ENCODE results near the gene CAMKK1. TPM values are rescaled to one million over a fixed set of nuclear protein-coding genes. Genes with fewer than 3 reads are reported as not detected.
A peak's percentile ranks its signal among the peaks of the same experiment; 100 is the strongest.

Gene CAMKK1
- total RNA-seq, 1 donor from 2014 or later, result 3.8 TPM

- no peak overlapping the region for H3K27ac ChIP-seq (ENCODE audit: low read depth, low read length)
- TF ChIP-seq EZH2 (IDR thresholded peaks at IDR 0.05; ENCODE audit: insufficient read depth, low read length) (no peak), CTCF (IDR thresholded peaks at IDR 0.05; ENCODE audit: insufficient read depth, low read depth, low read length) (no peak)
- no peaks in the 10 kb centered on the region for H3K9me3 ChIP-seq (ENCODE audit: insufficient read depth, low read depth, low read length)
- Mint-ChIP-seq H3K36me3 (ENCODE audit: low read depth, unreplicated experiment) (peaks cover 27% of the 10 kb centered on the region), H3K4me3 (ENCODE audit: unreplicated experiment) (no peak overlapping the region), H3K4me1 (ENCODE audit: low read depth, unreplicated experiment) (peaks cover 4% of the 10 kb centered on the region), H3K27me3 (ENCODE audit: low read depth, unreplicated experiment) (peaks cover 3% of the 10 kb centered on the region), H3K27ac (ENCODE audit: unreplicated experiment) (peak overlapping the region; percentile 87), H3K9me3 (ENCODE audit: unreplicated experiment) (no peaks in the 10 kb centered on the region)
- H3K27me3 ChIP-seq (ENCODE audit: insufficient read depth, low read length), result no peaks in the 10 kb centered on the region
- no peaks in the 10 kb centered on the region for H3K79me2 ChIP-seq (ENCODE audit: insufficient read depth, low read length)
- DNase-seq (ENCODE audit: low read depth) (no peak), FAIRE-seq (no peak)
- H3K9ac ChIP-seq (ENCODE audit: low read length), result no peak overlapping the region
- H3K4me1 ChIP-seq (ENCODE audit: insufficient read depth, low read length), result no peaks in the 10 kb centered on the region
- H3K36me3 ChIP-seq (ENCODE audit: insufficient read depth, low read length), result peaks cover 9% of the 10 kb centered on the region
- H4K20me1 ChIP-seq (ENCODE audit: insufficient read depth, low read length), result peaks cover 5% of the 10 kb centered on the region
- no peak overlapping the region for H2AFZ ChIP-seq (ENCODE audit: low read depth, low read length)
- H3K4me3 ChIP-seq (ENCODE audit: insufficient read depth, low read depth, low read length), result no peak overlapping the region
- H3K4me2 ChIP-seq (ENCODE audit: low read length), result no peak overlapping the region
Observed at GRCh38 chr17:3873862-3874261, 19.0 kb downstream of the CAMKK1 start.

- Histone ChIP-seq H3K27me3 (ENCODE audit: insufficient read depth, low read length) (no peaks in the 10 kb centered on the region), H4K20me1 (ENCODE audit: insufficient read depth, low read length) (no peaks in the 10 kb centered on the region), H3K9ac (ENCODE audit: low read length) (peak overlapping the region; percentile 2), H3K9me3 (ENCODE audit: insufficient read depth, low read depth, low read length) (no peaks in the 10 kb centered on the region), H3K27ac (ENCODE audit: low read depth, low read length) (no peak overlapping the region), H3K4me1 (ENCODE audit: insufficient read depth, low read length) (no peaks in the 10 kb centered on the region), H3K36me3 (ENCODE audit: insufficient read depth, low read length) (peaks cover 6% of the 10 kb centered on the region), H3K4me3 (ENCODE audit: insufficient read depth, low read depth, low read length) (no peak overlapping the region), H3K79me2 (ENCODE audit: insufficient read depth, low read length) (no peaks in the 10 kb centered on the region), H3K4me2 (ENCODE audit: low read length) (peak overlapping the region; percentile 48), H2AFZ (ENCODE audit: low read depth, low read length) (peak overlapping the region; percentile 21)
- Mint-ChIP-seq H3K27me3 (ENCODE audit: low read depth, unreplicated experiment) (peaks cover 5% of the 10 kb centered on the region), H3K36me3 (ENCODE audit: low read depth, unreplicated experiment) (peaks cover 22% of the 10 kb centered on the region), H3K4me1 (ENCODE audit: low read depth, unreplicated experiment) (peaks cover 5% of the 10 kb centered on the region), H3K9me3 (ENCODE audit: unreplicated experiment) (no peaks in the 10 kb centered on the region), H3K27ac (ENCODE audit: unreplicated experiment) (no peak overlapping the region), H3K4me3 (ENCODE audit: unreplicated experiment) (no peak overlapping the region)
- FAIRE-seq, result no peak
- TF ChIP-seq CTCF (IDR thresholded peaks at IDR 0.05; ENCODE audit: insufficient read depth, low read depth, low read length) (no peak), EZH2 (IDR thresholded peaks at IDR 0.05; ENCODE audit: insufficient read depth, low read length) (no peak)
- peak; percentile 25 for DNase-seq (ENCODE audit: low read depth)
Observed at GRCh38 chr17:3870871-3871306, 22.0 kb downstream of the CAMKK1 start.

GRCh38 chr17:3867606-3868005 lies 25.2 kb downstream of the CAMKK1 start:
- H3K27ac ChIP-seq (ENCODE audit: low read depth, low read length), result no peak overlapping the region
- TF ChIP-seq EZH2 (IDR thresholded peaks at IDR 0.05; ENCODE audit: insufficient read depth, low read length) (no peak), CTCF (IDR thresholded peaks at IDR 0.05; ENCODE audit: insufficient read depth, low read depth, low read length) (no peak)
- H3K9me3 ChIP-seq (ENCODE audit: insufficient read depth, low read depth, low read length), result no peaks in the 10 kb centered on the region
- DNase-seq (ENCODE audit: low read depth) (no peak), FAIRE-seq (no peak)
- H3K79me2 ChIP-seq (ENCODE audit: insufficient read depth, low read length), result no peaks in the 10 kb centered on the region
- Mint-ChIP-seq H3K4me3 (ENCODE audit: unreplicated experiment) (no peak overlapping the region), H3K27me3 (ENCODE audit: low read depth, unreplicated experiment) (peaks cover 5% of the 10 kb centered on the region), H3K9me3 (ENCODE audit: unreplicated experiment) (no peaks in the 10 kb centered on the region), H3K4me1 (ENCODE audit: low read depth, unreplicated experiment) (peaks cover 5% of the 10 kb centered on the region), H3K36me3 (ENCODE audit: low read depth, unreplicated experiment) (peaks cover 9% of the 10 kb centered on the region), H3K27ac (ENCODE audit: unreplicated experiment) (no peak overlapping the region)
- H3K4me3 ChIP-seq (ENCODE audit: insufficient read depth, low read depth, low read length), result no peak overlapping the region
- no peaks in the 10 kb centered on the region for H4K20me1 ChIP-seq (ENCODE audit: insufficient read depth, low read length)
- H3K36me3 ChIP-seq (ENCODE audit: insufficient read depth, low read length), result peaks cover 3% of the 10 kb centered on the region
- H2AFZ ChIP-seq (ENCODE audit: low read depth, low read length), result no peak overlapping the region
- H3K9ac ChIP-seq (ENCODE audit: low read length), result no peak overlapping the region
- H3K4me2 ChIP-seq (ENCODE audit: low read length), result no peak overlapping the region
- no peaks in the 10 kb centered on the region for H3K27me3 ChIP-seq (ENCODE audit: insufficient read depth, low read length)
- peaks cover 10% of the 10 kb centered on the region for H3K4me1 ChIP-seq (ENCODE audit: insufficient read depth, low read length)

Data from astrocyte (in vitro differentiated cells and primary cell).